ENCODE results near the gene NR1H3. TPM values are rescaled to one million over a fixed set of nuclear protein-coding genes. Genes with fewer than 3 reads are reported as not detected.

Gene NR1H3
- total RNA-seq, 6 experiments from 2014 or later, result 5.4 to 11.2 (median 9.2) TPM

DNA sequence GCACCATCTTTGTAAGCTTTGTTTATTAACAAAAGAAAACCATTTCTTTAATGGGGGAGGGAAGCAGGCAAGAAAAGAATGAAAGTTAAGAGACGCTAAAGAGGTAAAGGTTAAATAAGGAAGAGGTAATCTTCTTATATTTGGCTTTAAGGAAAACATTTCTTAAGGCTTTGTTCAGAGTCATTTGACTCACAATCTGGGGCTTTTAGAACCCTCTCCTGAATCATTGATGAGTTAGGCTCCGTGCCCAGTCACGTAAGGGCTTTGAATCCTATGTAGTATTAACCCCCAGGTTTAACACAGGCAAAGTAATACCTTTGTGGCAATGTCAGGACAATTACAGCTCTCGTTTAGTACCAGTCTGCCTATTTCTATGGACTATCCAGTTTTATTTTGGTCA is 38.2 kb downstream of the NR1H3 start:
- no peaks in the 10 kb centered on the region for H3K4me1 Mint-ChIP-seq (ENCODE audit: low read depth)
- H3K27ac Mint-ChIP-seq, result no peak overlapping the region
- peaks cover 13% of the 10 kb centered on the region; the same call in 1 of the 2 replicates for H3K9me3 Mint-ChIP-seq
- TF ChIP-seq, protein P1, sequence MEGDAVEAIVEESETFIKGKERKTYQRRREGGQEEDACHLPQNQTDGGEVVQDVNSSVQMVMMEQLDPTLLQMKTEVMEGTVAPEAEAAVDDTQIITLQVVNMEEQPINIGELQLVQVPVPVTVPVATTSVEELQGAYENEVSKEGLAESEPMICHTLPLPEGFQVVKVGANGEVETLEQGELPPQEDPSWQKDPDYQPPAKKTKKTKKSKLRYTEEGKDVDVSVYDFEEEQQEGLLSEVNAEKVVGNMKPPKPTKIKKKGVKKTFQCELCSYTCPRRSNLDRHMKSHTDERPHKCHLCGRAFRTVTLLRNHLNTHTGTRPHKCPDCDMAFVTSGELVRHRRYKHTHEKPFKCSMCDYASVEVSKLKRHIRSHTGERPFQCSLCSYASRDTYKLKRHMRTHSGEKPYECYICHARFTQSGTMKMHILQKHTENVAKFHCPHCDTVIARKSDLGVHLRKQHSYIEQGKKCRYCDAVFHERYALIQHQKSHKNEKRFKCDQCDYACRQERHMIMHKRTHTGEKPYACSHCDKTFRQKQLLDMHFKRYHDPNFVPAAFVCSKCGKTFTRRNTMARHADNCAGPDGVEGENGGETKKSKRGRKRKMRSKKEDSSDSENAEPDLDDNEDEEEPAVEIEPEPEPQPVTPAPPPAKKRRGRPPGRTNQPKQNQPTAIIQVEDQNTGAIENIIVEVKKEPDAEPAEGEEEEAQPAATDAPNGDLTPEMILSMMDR (IDR thresholded peaks at IDR 0.05), result no peak
- no peak for DNase-seq
- H3K4me3 Mint-ChIP-seq, result no peak overlapping the region
- H3K36me3 Mint-ChIP-seq (ENCODE audit: low read depth), result peaks cover 42% of the 10 kb centered on the region
- no peaks in the 10 kb centered on the region; the same call in 1 of the 2 replicates for H3K27me3 Mint-ChIP-seq (ENCODE audit: insufficient read depth)

DNA sequence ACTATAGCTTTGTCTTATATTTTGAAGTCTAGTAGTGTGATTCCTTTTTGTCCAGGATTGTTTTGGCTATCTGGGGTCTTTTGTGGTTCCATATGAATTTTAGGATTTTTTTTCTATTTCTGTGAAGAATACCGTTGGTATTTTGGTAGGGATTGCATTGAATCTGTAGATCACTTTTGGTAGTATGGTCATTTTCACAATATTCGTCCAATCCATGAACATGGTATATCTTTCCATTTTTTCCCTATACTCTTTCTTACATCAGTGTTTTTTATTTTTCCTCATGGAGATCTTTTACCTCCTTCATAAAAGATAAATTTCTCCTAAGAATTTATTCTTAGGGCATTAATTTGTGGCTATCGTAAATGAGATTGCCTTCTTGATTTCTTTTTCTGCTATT is 41.3 kb downstream of the NR1H3 start:
- no peaks in the 10 kb centered on the region for H3K4me1 Mint-ChIP-seq (ENCODE audit: low read depth)
- H3K4me3 Mint-ChIP-seq, result no peak overlapping the region
- no peak for DNase-seq
- TF ChIP-seq, protein P1 (IDR thresholded peaks at IDR 0.05), result no peak
- H3K27ac Mint-ChIP-seq, result no peak overlapping the region
- peaks cover 20% of the 10 kb centered on the region for H3K9me3 Mint-ChIP-seq
- H3K27me3 Mint-ChIP-seq (ENCODE audit: insufficient read depth), result no peaks in the 10 kb centered on the region; the same call in 1 of the 2 replicates
- H3K36me3 Mint-ChIP-seq (ENCODE audit: low read depth), result peaks cover 68% of the 10 kb centered on the region

DNA sequence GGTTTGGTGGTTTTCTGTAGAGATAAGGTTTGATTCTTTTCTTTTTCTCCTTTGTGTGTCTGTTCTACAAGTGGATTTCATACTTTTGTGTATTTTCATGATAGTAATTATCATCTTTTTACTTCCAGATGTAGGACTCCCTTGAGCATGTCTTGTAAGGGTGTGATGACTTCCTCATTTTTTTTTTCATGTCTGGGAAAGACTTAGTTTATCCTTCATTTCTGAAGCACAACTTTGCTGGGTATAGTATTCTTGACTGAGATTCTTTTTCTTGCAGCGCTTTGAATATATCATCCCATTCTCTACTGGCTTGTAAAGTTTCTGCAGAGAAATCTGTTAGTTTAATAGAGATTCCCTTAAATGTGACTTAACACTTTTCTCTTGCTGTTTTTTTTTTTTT is 45.1 kb downstream of the NR1H3 start:
- Mint-ChIP-seq H3K4me3 (no peak overlapping the region), H3K36me3 (ENCODE audit: low read depth) (peaks cover 61% of the 10 kb centered on the region), H3K4me1 (ENCODE audit: low read depth) (peaks cover 12% of the 10 kb centered on the region; the same call in 1 of the 2 replicates), H3K27me3 (ENCODE audit: insufficient read depth) (no peaks in the 10 kb centered on the region; the same call in 1 of the 2 replicates), H3K27ac (no peak overlapping the region), H3K9me3 (peaks cover 20% of the 10 kb centered on the region)
- TF ChIP-seq, protein P1 (IDR thresholded peaks at IDR 0.05), result no peak
- no peak for DNase-seq

DNA sequence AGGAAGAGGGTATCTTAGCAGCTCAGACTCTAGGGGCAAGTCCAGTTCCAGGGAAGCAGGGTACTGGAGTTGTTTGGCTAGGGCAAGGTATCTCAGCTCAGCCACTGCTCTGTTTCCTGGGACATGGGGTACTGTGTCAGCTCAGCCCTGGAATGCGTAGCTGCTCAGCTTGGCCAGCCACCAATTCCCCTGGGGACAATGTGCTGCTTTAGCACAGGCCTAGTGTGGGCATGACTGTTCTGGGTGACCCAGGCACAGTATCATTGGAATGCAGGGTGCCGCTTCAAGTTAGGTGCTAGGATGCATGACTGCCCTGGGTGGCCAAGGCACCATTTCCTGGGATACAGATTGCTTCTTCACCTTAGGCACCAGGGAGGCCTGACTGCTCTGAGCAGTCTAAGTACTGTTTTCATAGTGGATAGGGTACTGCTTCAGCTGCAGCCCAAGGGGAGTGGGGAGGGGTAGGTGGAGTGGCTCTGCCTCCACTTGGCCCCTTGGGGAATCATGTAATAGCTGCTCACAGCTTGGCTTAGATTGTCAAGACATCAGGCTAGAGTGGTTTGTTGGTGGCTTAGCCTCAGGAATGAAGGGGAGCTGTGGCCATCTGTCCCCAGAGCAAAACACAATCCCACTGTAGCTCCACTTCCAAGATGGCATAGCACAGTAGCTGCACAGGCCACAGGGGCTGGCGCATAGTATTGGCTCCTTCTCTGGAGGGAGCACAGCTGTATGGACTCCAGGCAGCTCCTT is 48.1 kb downstream of the NR1H3 start:
- Mint-ChIP-seq H3K4me1 (ENCODE audit: low read depth) (peaks cover 12% of the 10 kb centered on the region; the same call in 1 of the 2 replicates), H3K27ac (no peak overlapping the region), H3K4me3 (no peak overlapping the region), H3K36me3 (ENCODE audit: low read depth) (peaks cover 49% of the 10 kb centered on the region), H3K27me3 (ENCODE audit: insufficient read depth) (no peaks in the 10 kb centered on the region), H3K9me3 (peaks cover 7% of the 10 kb centered on the region)
- TF ChIP-seq, protein P1 (IDR thresholded peaks at IDR 0.05), result no peak
- peak; percentile 42 for DNase-seq

DNA sequence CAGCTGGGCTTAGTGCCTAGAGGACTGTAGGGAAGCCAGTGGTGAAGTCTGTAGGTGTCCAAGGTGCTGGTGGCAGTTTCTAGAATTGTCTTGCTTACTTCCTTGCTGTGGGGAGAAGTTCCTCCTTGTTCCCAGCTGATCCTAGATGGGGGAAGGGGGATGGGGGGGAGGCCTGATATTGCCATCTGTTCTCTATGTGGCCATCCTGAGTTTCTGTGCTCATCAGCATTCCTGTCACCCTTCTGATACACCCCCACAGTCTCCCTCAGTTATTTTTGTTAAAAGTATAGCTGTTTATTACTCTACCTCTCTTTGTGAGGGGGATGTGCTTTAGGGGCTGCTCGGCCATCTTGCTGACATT is 48.7 kb downstream of the NR1H3 start:
- no peaks in the 10 kb centered on the region; the same call in 1 of the 2 replicates for H3K27me3 Mint-ChIP-seq (ENCODE audit: insufficient read depth)
- no peak overlapping the region for H3K4me3 Mint-ChIP-seq
- no peak for DNase-seq
- peaks cover 44% of the 10 kb centered on the region for H3K36me3 Mint-ChIP-seq (ENCODE audit: low read depth)
- TF ChIP-seq, protein P1 (IDR thresholded peaks at IDR 0.05), result no peak
- no peak overlapping the region for H3K27ac Mint-ChIP-seq
- peaks cover 7% of the 10 kb centered on the region for H3K9me3 Mint-ChIP-seq
- H3K4me1 Mint-ChIP-seq (ENCODE audit: low read depth), result peaks cover 12% of the 10 kb centered on the region; the same call in 1 of the 2 replicates

Measured in HFFc6 (cell line).